ENCODE data around the gene C5orf63.

DNA sequence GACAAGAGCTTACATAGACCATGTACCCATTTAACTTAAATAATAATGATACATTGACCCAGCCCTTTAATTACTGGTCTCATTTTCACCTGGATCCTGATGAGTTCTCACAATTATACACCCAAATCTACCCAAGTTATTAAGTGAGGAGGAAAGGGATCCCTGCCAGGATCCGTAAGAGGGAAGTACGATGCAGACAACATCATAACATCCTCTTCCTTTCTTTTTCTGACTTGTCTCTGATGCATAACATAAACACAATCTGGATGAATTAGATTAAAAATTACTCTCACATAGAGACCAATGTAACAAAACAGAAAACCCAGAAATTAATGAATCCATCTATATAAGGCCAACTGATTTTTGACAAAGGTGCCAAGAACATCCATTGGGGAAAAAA is 59.9 kb downstream of the C5orf63 start:
- TF ChIP-seq, protein P1, sequence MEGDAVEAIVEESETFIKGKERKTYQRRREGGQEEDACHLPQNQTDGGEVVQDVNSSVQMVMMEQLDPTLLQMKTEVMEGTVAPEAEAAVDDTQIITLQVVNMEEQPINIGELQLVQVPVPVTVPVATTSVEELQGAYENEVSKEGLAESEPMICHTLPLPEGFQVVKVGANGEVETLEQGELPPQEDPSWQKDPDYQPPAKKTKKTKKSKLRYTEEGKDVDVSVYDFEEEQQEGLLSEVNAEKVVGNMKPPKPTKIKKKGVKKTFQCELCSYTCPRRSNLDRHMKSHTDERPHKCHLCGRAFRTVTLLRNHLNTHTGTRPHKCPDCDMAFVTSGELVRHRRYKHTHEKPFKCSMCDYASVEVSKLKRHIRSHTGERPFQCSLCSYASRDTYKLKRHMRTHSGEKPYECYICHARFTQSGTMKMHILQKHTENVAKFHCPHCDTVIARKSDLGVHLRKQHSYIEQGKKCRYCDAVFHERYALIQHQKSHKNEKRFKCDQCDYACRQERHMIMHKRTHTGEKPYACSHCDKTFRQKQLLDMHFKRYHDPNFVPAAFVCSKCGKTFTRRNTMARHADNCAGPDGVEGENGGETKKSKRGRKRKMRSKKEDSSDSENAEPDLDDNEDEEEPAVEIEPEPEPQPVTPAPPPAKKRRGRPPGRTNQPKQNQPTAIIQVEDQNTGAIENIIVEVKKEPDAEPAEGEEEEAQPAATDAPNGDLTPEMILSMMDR (IDR thresholded peaks at IDR 0.05) = no peak
- TF ChIP-seq POLR2A (IDR thresholded peaks at IDR 0.05) = no peak

Data from Peyer's patch (tissue), 4 donors.